ENCODE data around the gene KRTAP4-11.
"Not testable (repeated sequence)": the region's sequence is repeated elsewhere in the genome, so short reads cannot be mapped to it uniquely, and the experiment has no call there.

Gene KRTAP4-11

GRCh38 chr17:41117846-41118386, at the start of gene KRTAP4-11:
Gene KRTAP4-11, minus strand, starts transcription at chr17:41118373. Its CDS starts 58 bp downstream, at chr17:41118315.
- not testable (repeated sequence) for H3K4me3 ChIP-seq (ENCODE audit: low read depth, low read length)

GRCh38 chr17:41167561-41167960, 49.4 kb upstream of the KRTAP4-11 start:
- no peak for TF ChIP-seq CTCF (IDR thresholded peaks at IDR 0.05; ENCODE audit: borderline replicate concordance, insufficient read depth, low read depth, low read length)
- H3K4me3 ChIP-seq (ENCODE audit: low read depth, low read length) = no peak overlapping the region

DNA sequence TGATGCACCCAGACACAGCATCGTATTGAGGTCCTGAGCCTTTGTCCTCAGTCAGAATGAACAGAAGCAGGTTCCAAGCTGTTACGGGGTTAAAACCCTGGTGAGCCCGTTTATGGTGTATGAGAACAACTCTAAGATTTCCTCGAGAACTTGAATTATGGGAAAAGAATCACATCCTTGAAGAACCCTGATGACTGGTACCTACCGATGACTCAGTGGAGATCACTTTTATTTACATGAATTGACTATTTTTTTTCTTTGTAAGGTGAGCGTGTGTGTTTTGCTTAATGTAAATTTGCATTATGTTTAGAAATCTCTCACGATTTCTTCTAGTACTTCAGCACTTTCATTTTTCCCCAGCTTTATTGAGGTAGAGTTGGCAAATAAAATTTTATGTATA, 45.7 kb upstream of the KRTAP4-11 start:
- TF ChIP-seq CTCF (IDR thresholded peaks at IDR 0.05; ENCODE audit: borderline replicate concordance, insufficient read depth, low read depth, low read length) = no peak
- no peak overlapping the region for H3K4me3 ChIP-seq (ENCODE audit: low read depth, low read length)

DNA sequence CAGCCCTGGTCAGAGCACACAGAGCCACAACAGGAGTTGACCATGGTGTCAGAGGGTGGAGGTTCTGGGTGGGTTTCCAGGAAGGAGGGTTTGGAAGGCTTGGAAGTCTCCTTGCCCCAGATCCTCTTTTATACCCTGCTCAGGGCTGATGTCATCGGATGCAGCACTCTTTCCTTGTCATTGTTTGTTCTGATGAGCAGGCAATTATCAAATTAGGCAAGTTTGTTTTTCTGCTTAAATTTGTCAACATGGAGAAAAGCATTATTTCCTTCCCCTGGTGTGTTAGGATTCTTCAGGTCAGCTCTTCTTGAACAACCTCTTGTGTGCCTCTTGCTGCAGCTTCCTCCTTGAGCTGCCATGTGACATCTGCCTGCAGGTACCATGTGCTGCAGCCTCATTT, 42.5 kb upstream of the KRTAP4-11 start, which contains the start of gene KRTAP4-4:
KRTAP4-4 (minus strand) TSS at position 101 of the 400 bp plus-strand sequence; CDS start at position 44, 57 bp downstream.
- no peak within 1 kb of the TSS for H3K4me3 ChIP-seq (ENCODE audit: low read depth, low read length)
- no peak for TF ChIP-seq CTCF (IDR thresholded peaks at IDR 0.05; ENCODE audit: borderline replicate concordance, insufficient read depth, low read depth, low read length)

- H3K4me3 ChIP-seq (ENCODE audit: low read depth, low read length) = not testable (repeated sequence)
These were observed 42.0 kb upstream of the KRTAP4-11 start for GRCh38 chr17:41160190-41160589.

- TF ChIP-seq CTCF (IDR thresholded peaks at IDR 0.05; ENCODE audit: borderline replicate concordance, insufficient read depth, low read depth, low read length) = no peak
- no peak overlapping the region for H3K4me3 ChIP-seq (ENCODE audit: low read depth, low read length)
These were observed 35.7 kb upstream of the KRTAP4-11 start for GRCh38 chr17:41153856-41154255.

GRCh38 chr17:41151525-41151924, 33.4 kb upstream of the KRTAP4-11 start:
- no peak overlapping the region for H3K4me3 ChIP-seq (ENCODE audit: low read depth, low read length)
- no peak for TF ChIP-seq CTCF (IDR thresholded peaks at IDR 0.05; ENCODE audit: borderline replicate concordance, insufficient read depth, low read depth, low read length)

DNA sequence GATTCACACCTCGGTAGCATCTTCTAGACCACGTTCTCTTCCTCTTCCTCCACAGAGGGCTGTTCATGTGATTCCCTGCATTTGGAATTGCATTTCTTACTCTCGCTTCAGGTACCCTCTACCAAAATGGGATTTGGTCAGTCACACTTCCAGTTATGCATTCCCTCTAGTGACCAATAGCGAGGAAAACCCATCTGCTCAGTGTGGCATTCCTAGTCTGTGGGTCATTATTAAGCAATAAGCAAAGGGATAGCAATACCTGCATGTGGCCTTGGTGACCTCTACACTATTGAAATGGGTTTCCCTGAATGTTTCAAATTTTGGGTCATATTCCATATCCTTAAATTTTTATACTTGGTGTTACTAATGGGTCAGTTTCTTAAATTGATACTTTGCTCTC, 31.9 kb upstream of the KRTAP4-11 start:
- no peak for TF ChIP-seq CTCF (IDR thresholded peaks at IDR 0.05; ENCODE audit: borderline replicate concordance, insufficient read depth, low read depth, low read length)
- no peak overlapping the region for H3K4me3 ChIP-seq (ENCODE audit: low read depth, low read length)

All from GM12875 (cell line).